KOPT-K1 (cell line): ENCODE results near the gene CMTM2.
"Not testable (repeated sequence)": the region's sequence is repeated elsewhere in the genome, so short reads cannot be mapped to it uniquely, and the experiment has no call there.

Experiments used
- H3K27ac ChIP-seq: fragments of 200-600 bp; sonication (generic); 2 replicates; pipeline ENCODE4 v1.5.1; 2016; ENCODE audit warnings: antibody characterized with exemption, mild to moderate bottlenecking, low read depth, low read length; ENCODE audit not compliant: poor library complexity, severe bottlenecking
- H3K36me3 ChIP-seq: fragments of 200-600 bp; sonication (generic); 2 replicates; pipeline ENCODE4 v1.5.1; 2017; ENCODE audit warnings: antibody characterized with exemption, mild to moderate bottlenecking, low read length, moderate library complexity; ENCODE audit not compliant: insufficient read depth
- H3K9me3 ChIP-seq: fragments of 200-600 bp; sonication (generic); 2 replicates; pipeline ENCODE4 v1.5.1; 2017; ENCODE audit warnings: antibody characterized with exemption, low read length, mild to moderate bottlenecking; ENCODE audit not compliant: insufficient read depth, poor library complexity, severe bottlenecking

The CMTM2 gene

GRCh38 chr16:66619534-66620428 is 40.5 kb downstream of the CMTM2 start:
- Histone ChIP-seq H3K9me3 (no peaks in the 10 kb centered on the region), H3K36me3 (peaks cover 6% of the 10 kb centered on the region; the same call in 1 of the 2 replicates), H3K27ac (no peak overlapping the region)

GRCh38 chr16:66620429-66620795 is 41.1 kb downstream of the CMTM2 start:
- H3K36me3 ChIP-seq: no peaks in the 10 kb centered on the region
- no peaks in the 10 kb centered on the region for H3K9me3 ChIP-seq

GRCh38 chr16:66621973-66622372 is 42.7 kb downstream of the CMTM2 start:
- no peaks in the 10 kb centered on the region for H3K36me3 ChIP-seq
- H3K27ac ChIP-seq: no peak overlapping the region
- no peaks in the 10 kb centered on the region for H3K9me3 ChIP-seq

More at GRCh38 chr16:66620429-66620795, 41.1 kb downstream of the CMTM2 start:
- no peak overlapping the region for H3K27ac ChIP-seq

GRCh38 chr16:66622863-66623262 is 43.6 kb downstream of the CMTM2 start:
- no peaks in the 10 kb centered on the region for H3K9me3 ChIP-seq
- H3K36me3 ChIP-seq: no peaks in the 10 kb centered on the region
- H3K27ac ChIP-seq: no peak overlapping the region

- no peaks in the 10 kb centered on the region for H3K9me3 ChIP-seq
- H3K27ac ChIP-seq: no peak overlapping the region
- no peaks in the 10 kb centered on the region for H3K36me3 ChIP-seq
Observed at GRCh38 chr16:66623755-66624154, 44.5 kb downstream of the CMTM2 start.

- H3K36me3 ChIP-seq, H3K27ac ChIP-seq, H3K9me3 ChIP-seq: not testable (repeated sequence)
Observed at GRCh38 chr16:66627611-66628378, 48.5 kb downstream of the CMTM2 start.

GRCh38 chr16:66629856-66630255 is 50.6 kb downstream of the CMTM2 start:
- Histone ChIP-seq H3K27ac (no peak overlapping the region), H3K9me3 (no peaks in the 10 kb centered on the region), H3K36me3 (no peaks in the 10 kb centered on the region)

GRCh38 chr16:66630561-66631260 is 51.4 kb downstream of the CMTM2 start:
- not testable (repeated sequence) for H3K36me3 ChIP-seq, H3K27ac ChIP-seq, H3K9me3 ChIP-seq

- H3K36me3 ChIP-seq, H3K27ac ChIP-seq, H3K9me3 ChIP-seq: not testable (repeated sequence)
Observed at GRCh38 chr16:66631558-66631957, 52.3 kb downstream of the CMTM2 start.

GRCh38 chr16:66634527-66635196 is 55.4 kb downstream of the CMTM2 start:
- Histone ChIP-seq H3K9me3 (no peaks in the 10 kb centered on the region), H3K27ac (no peak overlapping the region), H3K36me3 (no peaks in the 10 kb centered on the region)

GRCh38 chr16:66635406-66635805 is 56.1 kb downstream of the CMTM2 start:
- no peaks in the 10 kb centered on the region for H3K9me3 ChIP-seq
- no peak overlapping the region for H3K27ac ChIP-seq
- H3K36me3 ChIP-seq: no peaks in the 10 kb centered on the region

GRCh38 chr16:66636199-66636598 is 56.9 kb downstream of the CMTM2 start:
- Histone ChIP-seq H3K27ac (no peak overlapping the region), H3K9me3 (no peaks in the 10 kb centered on the region), H3K36me3 (no peaks in the 10 kb centered on the region)

GRCh38 chr16:66637806-66638205 is 58.5 kb downstream of the CMTM2 start:
- Histone ChIP-seq H3K9me3 (no peaks in the 10 kb centered on the region), H3K27ac (no peak overlapping the region), H3K36me3 (no peaks in the 10 kb centered on the region)
